Activated CD8-positive, alpha-beta T cell treated with anti-CD3 and anti-CD28 coated beads for 36 hours (primary cell): ENCODE measurements around the gene DCLRE1A. TPM values are rescaled to one million over a fixed set of nuclear protein-coding genes. Genes with fewer than 3 reads are reported as not detected.

Experiments
- ATAC-seq: fragments of 200-7000 bp; cut with Tn5 transposase; one replicate; pipeline ENCODE4 v1.10.0; 2021; ENCODE audit warnings: mild to moderate bottlenecking, moderate library complexity
- CTCF ChIA-PET: fragments of 350-600 bp; sonication (Branson Sonifier 250); formaldehyde crosslinking; loops from one replicate; lab custom pipeline; 2021; ENCODE audit warnings: antibody characterized with exemption; lab: Charles Lee
- POLR2A ChIA-PET: fragments of 350-600 bp; sonication (Branson Sonifier 250); formaldehyde crosslinking; loops from one replicate; lab custom pipeline; 2021; ENCODE audit warnings: antibody characterized with exemption; lab: Charles Lee
- DNase-seq: peaks from one replicate; pipeline ENCODE4 v3.0.0-alpha.2; 2020
- H3K27ac Mint-ChIP-seq: one replicate; pipeline ENCODE4 v1.8.0; 2021; ENCODE audit warnings: mild to moderate bottlenecking, mixed read lengths
- H3K27me3 Mint-ChIP-seq: one replicate; pipeline ENCODE4 v1.8.0; 2021; ENCODE audit warnings: mixed read lengths
- H3K36me3 Mint-ChIP-seq: one replicate; pipeline ENCODE4 v1.8.0; 2021; ENCODE audit warnings: low read depth, mixed read lengths
- H3K4me1 Mint-ChIP-seq: one replicate; pipeline ENCODE4 v1.8.0; 2021; ENCODE audit warnings: low read depth, mixed read lengths
- H3K4me3 Mint-ChIP-seq: one replicate; pipeline ENCODE4 v1.8.0; 2021; ENCODE audit warnings: mild to moderate bottlenecking, moderate library complexity, mixed read lengths
- H3K9me3 Mint-ChIP-seq: one replicate; pipeline ENCODE4 v1.8.0; 2021; ENCODE audit warnings: mixed read lengths
- CTCF ChIP-seq: fragments of 200-600 bp; IDR thresholded peaks from one replicate; pipeline ENCODE4 v1.8.0; 2022; ENCODE audit warnings: antibody characterized with exemption, mild to moderate bottlenecking
- intact Hi-C: fragments of 100-400 bp; cut with micrococcal nuclease; formaldehyde crosslinking; loops from one replicate; pipeline ENCODE4 v1.10.0; 2022
- total RNA-seq, 2 experiments: library from RNA; stranded (reverse); gene quantifications; one replicate each; pipeline ENCODE4 v1.2.3, GENCODE V29; 2021

The DCLRE1A gene
- total RNA-seq, 2 experiments from 2014 or later, result 14.4 to 15.1 TPM

DNA sequence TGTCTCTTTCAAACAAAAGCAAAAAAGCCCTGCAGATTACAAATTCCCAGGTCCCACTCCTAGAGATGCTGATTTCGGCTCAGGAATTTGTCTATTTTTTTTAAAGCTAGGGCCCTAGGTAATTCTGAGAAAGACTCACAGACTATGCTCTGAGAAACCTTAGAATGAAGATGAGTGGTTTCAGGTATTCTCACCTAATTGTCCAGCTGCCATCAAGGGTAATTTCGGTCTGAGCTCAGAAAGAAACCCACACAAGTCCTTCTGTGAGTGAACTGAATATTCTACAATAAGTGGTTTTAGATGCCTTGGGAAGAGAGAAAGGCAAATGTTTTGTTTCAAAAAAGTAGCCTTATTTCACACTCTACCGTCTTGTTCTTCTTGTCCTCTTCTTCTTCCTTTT, 45.7 kb downstream of the DCLRE1A start:
- Mint-ChIP-seq H3K27ac (no peak overlapping the region), H3K9me3 (no peaks in the 10 kb centered on the region), H3K4me3 (no peak overlapping the region), H3K27me3 (peaks cover 22% of the 10 kb centered on the region), H3K36me3 (no peaks in the 10 kb centered on the region), H3K4me1 (no peaks in the 10 kb centered on the region)
- ATAC-seq (no peak), DNase-seq (no peak)
- POLR2A ChIA-PET, result no interaction called here
- no peak for TF ChIP-seq CTCF
- intact Hi-C loops, result no loop called here
- CTCF ChIA-PET, result interaction anchor here (1.6 kb wide), 1 partner anchor 9 kb away, joined by 4 read pairs; no protein-coding TSS in a partner anchor

GRCh38 chr10:113806503-113806902, 47.4 kb downstream of the DCLRE1A start:
- intact Hi-C loops, result no loop called here
- TF ChIP-seq CTCF, result no peak
- H3K4me1 Mint-ChIP-seq, result no peaks in the 10 kb centered on the region
- H3K27ac Mint-ChIP-seq, result no peak overlapping the region
- no peaks in the 10 kb centered on the region for H3K36me3 Mint-ChIP-seq
- H3K27me3 Mint-ChIP-seq, result peaks cover 19% of the 10 kb centered on the region
- POLR2A ChIA-PET, result no interaction called here
- H3K9me3 Mint-ChIP-seq, result no peaks in the 10 kb centered on the region
- CTCF ChIA-PET, result interaction anchor here (0.9 to 9.2 kb wide), 3 partner anchors 8 to 296 kb away, joined by 4 to 87 read pairs (median 4); no protein-coding TSS in a partner anchor
- DNase-seq, result no peak
- ATAC-seq, result no peak
- H3K4me3 Mint-ChIP-seq, result no peak overlapping the region

DNA sequence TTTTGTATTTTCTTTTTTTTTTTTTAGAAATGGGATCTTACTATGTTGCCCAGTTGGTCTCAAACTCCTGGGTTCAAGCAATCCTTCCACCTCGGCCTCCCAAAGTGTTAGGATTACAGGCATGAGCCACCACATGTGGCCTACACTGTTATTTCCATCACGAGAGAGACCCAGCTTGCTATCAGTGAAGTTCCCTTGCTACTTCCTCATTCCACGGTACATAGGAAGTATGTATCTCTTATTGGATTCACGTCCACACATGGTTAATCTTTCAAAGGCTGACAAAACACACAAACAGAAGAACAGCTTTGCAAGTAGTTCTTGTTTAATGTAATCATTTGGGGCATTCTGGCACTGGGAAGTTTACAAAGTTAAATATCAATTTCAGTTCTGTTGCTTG, 50.9 kb downstream of the DCLRE1A start:
- H3K36me3 Mint-ChIP-seq, result no peaks in the 10 kb centered on the region
- POLR2A ChIA-PET, result no interaction called here
- TF ChIP-seq CTCF, result no peak
- H3K4me1 Mint-ChIP-seq, result no peaks in the 10 kb centered on the region
- no peaks in the 10 kb centered on the region for H3K9me3 Mint-ChIP-seq
- H3K27me3 Mint-ChIP-seq, result peaks cover 9% of the 10 kb centered on the region
- CTCF ChIA-PET, result interaction anchor here (1.4 to 9.2 kb wide), 2 partner anchors 47 to 300 kb away, joined by 3 to 87 read pairs; no protein-coding TSS in a partner anchor
- ATAC-seq (no peak), DNase-seq (no peak)
- intact Hi-C loops, result no loop called here
- H3K4me3 Mint-ChIP-seq, result no peak overlapping the region
- H3K27ac Mint-ChIP-seq, result no peak overlapping the region

GRCh38 chr10:113801569-113801968, 52.3 kb downstream of the DCLRE1A start:
- ChIA-PET CTCF (interaction anchor here (1.0 to 9.2 kb wide), 3 partner anchors 10 to 301 kb away, joined by 3 to 87 read pairs (median 3); no protein-coding TSS in a partner anchor), POLR2A (no interaction called here)
- no peak for DNase-seq
- intact Hi-C loops, result no loop called here
- TF ChIP-seq CTCF, result no peak
- no peaks in the 10 kb centered on the region for H3K36me3 Mint-ChIP-seq
- no peak overlapping the region for H3K27ac Mint-ChIP-seq
- no peak for ATAC-seq
- no peaks in the 10 kb centered on the region for H3K9me3 Mint-ChIP-seq
- H3K4me3 Mint-ChIP-seq, result no peak overlapping the region
- no peaks in the 10 kb centered on the region for H3K4me1 Mint-ChIP-seq
- peaks cover 9% of the 10 kb centered on the region for H3K27me3 Mint-ChIP-seq

DNA sequence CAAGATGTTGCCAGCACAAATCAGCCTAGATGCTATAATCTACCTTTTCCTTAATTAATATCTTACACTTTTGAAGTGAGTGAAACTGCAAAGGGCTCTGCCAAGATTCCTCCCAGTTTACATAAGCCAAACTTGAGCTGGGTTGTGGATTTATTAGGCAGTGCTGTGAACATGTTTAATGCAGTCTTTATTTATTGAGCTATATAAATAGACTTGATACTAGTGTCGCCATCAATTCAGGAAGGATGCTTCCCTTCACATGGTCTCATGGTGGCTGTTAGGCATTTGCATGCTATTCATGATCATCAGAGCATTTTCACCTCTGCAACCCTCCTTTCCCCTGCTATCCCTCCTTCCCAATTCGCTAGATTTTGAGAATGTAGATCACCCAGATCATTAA, 62.2 kb downstream of the DCLRE1A start:
- intact Hi-C loops, result no loop called here
- Mint-ChIP-seq H3K36me3 (no peaks in the 10 kb centered on the region), H3K4me1 (no peaks in the 10 kb centered on the region), H3K9me3 (no peaks in the 10 kb centered on the region), H3K4me3 (no peak overlapping the region), H3K27ac (no peak overlapping the region), H3K27me3 (peaks cover 10% of the 10 kb centered on the region)
- DNase-seq, result no peak
- POLR2A ChIA-PET, result no interaction called here
- no peak for TF ChIP-seq CTCF
- CTCF ChIA-PET, result interaction anchor here (1.2 to 1.6 kb wide), 3 partner anchors 8 to 312 kb away, joined by 3 to 6 read pairs (median 5); no protein-coding TSS in a partner anchor
- ATAC-seq, result no peak
